KG1 (cell line): ENCODE data around the gene NEGR1.

ENCODE experiments used
- DNase-seq: peaks from one replicate; lab custom pipeline; 2025; lab: John Stamatoyannopoulos, UW

NEGR1 gene

DNA sequence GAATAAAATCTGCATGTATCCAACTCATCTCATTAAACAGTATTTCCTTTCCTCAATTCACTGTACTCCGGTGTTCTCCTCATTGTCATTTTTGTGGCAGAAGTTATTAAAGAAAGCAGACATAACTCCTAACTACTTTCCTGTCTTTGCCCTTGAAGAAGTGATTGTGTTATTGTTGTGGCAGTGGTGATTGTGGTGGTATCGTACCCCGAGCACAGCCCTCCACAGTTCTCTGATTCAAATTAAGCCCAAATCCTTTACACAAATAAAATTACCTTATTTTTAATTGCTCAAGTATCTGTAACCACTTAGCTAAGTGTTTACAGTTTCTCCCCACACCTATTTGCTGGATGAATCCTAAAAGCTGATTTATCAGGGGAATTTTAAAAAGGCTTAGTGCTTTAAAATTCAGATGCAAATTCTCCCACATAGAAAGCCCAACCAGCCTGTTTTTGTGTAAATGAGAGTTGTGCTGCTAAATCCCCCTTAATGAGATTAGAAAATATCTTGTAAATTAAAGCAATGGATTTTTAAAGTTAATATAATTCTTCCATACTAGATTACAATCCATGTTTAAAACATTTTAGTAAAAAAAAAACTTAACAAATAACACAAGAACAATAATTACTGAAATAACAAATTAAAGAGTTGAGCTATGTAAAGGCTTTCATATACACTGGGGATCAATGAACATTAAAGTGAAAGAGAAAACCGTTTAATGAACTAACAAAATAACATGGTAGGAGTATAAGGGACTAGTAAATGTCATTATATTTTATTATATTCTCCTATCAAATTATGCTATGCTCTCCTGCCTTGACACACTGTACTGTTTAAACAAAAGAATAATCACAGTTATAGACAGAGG lies 259.0 kb downstream of the NEGR1 start:
- no peak for DNase-seq

DNA sequence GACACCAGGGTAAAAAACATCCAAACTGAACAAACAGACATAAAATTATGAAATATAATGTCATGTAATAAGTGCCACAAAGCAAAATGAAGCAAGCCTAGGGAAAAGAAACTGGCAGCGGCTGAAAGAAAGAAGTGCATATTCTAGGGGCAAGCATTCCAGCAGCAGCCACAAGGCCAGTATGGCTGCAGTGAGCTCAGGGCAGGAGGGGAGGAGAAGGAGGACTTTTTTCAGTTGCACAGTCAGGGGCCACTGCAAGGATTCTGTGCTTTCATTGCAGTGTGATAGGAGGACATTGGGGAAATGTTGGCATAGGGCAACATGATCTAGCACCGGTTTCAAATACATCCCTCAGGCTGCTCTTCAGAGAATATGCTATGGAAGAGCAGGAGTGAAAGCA lies 263.8 kb downstream of the NEGR1 start:
- no peak for DNase-seq

DNA sequence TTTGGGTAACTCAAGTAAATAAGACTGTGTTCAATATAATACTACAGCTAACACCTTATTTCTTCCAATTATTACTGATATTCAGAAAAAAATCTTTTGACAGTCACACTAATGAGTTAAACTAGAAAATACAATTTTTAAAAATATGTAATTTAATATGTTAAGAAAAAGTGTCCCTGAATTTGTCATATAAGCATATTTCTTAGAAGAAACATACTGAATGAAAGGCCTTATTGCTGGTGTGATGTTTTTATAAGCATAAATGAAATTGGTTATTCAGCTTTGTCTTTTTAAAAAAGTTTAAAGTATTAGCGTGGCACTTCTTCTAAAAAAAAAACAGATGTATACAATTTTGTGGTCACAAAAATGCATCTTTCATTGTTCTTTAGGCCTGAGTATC lies 267.3 kb downstream of the NEGR1 start:
- DNase-seq: no peak

DNA sequence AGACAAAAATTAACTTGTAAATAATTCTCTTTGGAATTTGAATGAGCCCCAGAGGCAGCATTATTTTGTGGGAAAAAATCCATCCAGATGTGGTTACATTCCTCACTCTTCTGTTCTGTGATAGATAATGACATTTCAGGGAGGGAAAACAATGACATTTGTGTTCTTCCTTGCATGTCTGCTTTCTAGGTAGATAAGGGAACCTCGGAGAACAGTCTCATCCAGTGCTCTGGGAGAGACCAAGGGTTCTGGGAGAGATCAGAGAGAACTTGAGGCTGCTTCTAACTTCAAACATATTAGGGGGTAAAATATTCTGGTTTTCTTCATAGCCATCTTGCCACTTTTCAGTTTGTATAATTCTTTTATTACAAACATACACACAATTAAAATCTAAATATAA lies 269.2 kb downstream of the NEGR1 start:
- DNase-seq: no peak

DNA sequence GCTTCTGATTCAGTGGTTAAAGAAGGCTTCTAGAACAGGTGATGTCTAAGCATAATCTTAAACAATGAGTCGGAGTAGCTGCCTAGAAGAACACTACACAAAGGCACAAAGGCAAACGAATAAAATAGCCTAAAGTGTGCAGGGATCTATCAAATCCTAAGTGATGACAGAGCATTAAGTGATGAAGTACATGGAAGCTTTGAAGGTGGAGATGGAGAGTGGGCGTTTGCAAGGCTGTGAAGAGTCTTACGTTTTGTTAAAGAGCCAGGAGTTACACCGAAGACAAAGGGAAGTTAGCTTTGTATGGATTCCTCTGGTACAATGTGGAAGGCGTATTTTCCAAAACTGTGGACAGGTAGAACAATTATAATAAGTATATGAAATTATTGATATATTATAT lies 270.6 kb downstream of the NEGR1 start:
- no peak for DNase-seq

DNA sequence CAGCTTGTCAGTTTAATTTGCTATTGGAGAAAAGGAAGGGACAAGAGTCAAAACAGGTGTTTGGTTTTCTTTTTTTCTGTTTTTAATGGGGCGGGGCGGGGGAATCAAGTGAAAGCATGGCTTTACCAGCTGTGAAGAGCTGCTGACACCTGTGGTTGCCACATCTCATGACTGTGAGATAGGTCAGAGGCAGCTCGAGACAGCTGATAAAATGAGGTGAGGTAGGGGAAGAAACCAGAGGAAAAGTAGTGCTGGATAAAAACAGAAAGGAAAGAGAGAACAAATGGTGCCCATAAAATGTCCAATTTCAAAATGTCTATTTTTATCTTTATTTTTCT lies 272.3 kb downstream of the NEGR1 start:
- no peak for DNase-seq

DNA sequence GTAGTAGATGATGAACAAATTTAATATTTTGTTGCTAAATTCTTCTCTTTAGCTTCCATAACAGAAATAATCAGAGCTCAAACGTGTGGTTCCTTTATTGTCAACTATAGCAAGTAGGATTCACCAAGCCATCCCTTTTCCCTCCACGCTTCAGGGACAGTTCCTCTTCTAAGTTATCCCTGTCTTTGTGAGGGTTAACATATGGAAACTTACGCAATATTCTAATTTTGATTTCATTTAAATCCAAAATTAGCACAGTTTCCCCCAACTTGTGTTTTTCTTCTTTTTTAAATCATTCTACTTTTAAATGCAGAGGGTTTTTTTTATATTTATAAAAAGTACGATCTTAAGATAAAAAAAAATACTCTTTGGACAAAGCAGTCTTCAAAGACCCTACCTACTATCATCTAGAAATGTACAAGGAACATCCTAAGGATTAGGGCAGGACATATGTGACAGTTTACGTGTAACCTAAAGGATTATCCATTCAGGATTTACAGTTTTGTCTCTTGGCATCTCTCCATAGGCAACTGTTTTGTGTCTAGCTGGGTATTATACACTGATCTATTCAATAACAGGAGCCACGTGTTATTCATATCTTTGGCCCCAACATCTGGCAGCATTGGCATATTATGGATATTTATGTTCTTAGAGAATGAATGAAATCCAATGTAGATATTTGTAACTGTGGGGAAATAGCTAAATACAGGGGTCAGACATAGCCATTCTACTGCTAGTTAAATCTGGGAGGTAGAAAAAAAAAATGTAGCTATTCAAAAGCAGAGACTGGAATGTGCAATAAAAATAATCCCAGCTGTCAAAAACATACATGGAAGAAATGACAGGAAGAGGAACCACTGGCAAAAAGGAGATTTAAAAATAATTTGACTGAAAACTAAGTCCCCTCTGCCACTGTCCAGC lies 272.9 kb downstream of the NEGR1 start:
- DNase-seq: no peak

DNA sequence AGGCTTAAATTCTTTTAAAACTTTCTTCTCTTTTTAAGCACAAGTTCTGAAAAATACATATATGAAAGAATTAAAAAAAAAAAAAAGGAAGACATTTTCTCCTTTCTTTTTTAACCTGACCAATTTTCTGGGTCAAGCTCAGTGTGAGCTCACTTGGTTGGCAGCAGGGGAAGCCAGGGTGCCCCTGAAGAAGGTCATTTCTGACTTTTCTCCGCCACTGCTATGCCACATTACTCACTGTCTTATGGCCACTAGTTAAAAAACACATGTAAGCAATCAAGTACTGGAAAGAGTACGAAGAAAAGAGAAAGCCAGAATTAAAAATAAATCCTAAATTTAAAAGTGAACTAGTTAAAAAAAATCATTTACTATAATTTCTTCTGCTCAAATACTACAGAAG lies 275.0 kb downstream of the NEGR1 start:
- no peak for DNase-seq

DNA sequence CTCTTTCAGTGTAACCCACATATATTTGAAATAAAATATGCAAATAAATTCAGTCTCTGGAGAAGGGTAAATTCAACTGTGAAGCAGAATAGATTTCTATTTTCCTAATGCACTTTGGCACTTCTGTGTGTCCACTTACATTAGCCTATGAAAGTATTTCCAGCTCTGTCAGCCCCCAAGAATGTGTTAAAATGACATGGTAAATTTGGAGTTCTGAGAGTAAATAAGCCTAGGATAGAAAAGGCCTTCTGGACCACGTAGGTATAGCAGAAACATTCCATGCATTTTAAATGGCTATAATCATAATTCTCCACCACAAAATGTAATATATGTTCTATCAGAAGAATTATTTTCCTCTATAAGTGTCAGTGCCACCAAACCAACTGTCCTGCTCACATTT lies 276.2 kb downstream of the NEGR1 start:
- DNase-seq: no peak

DNA sequence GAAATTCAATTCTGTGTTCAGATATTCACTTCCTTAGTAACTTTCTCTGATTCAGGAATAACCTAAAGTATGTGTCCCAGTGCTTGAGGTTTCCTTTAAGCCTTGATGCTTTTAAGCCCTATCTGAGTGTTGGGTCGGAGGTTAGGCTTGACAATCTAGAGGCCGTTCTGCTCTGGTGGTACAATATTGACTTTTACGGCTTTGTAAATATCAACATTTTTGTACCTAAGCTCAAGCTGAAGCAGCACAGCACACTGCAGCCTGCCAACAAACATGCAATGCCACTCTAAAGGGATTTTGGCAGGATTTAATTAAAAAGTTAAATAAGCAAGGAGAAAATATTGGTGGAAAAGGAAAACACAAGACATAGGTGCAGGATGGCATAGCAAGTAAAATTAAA lies 279.2 kb downstream of the NEGR1 start:
- no peak for DNase-seq

DNA sequence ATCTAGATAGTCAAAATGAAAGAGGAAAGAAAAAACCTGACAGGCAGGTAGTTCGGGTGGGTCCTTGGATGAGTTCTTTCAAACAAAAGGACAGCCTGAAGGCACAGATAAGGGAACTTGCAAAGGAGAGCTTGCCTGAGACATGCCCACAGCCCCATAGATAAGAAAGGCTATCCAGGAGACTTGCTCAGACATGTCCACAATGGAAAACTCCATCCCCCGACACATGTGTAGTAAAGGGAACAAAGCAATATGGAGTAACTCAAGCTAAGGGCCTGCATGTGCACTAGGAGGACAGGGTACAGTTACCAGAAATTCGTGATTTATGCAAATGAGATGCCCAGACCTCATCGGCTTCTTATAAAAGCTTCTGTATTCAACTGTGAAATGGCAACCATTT lies 281.5 kb downstream of the NEGR1 start:
- no peak for DNase-seq

DNA sequence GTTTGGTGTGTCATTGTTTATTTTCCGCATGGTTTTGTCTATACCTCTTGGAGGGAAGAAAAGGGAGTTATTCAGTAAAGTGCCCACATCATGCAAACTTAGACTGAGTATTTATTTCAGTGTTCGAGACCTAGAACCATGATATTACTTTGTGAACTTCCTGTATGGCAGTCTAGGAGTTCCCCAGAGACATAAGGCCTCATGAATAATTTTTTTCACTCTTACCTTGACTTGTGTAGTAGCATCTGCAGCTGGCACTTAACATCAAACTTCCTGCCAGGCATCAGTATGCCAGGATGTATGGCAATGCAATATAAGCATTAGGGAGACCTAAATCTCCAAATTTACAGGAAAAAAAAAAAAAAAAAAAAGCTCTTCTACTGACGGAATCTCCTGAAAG lies 287.7 kb downstream of the NEGR1 start:
- DNase-seq: no peak

DNA sequence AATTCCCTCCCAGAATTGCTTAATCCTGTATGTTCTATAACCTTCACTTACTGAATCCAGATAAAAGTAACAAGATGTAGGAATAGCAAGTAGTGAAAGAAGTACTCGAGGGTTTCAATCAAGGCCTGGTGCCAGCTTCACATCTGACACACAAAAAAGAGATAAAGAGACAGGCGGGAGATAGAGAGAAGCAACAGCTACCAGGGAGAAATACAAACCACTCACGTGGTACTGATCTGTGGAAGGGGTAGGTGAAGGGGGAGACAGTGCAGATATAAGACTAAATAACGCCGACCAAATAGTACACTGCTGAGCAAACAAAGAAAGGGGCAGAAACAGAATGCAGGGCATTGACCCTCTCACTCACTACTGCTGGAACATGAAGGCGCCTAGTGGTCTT lies 295.2 kb downstream of the NEGR1 start:
- no peak for DNase-seq

DNA sequence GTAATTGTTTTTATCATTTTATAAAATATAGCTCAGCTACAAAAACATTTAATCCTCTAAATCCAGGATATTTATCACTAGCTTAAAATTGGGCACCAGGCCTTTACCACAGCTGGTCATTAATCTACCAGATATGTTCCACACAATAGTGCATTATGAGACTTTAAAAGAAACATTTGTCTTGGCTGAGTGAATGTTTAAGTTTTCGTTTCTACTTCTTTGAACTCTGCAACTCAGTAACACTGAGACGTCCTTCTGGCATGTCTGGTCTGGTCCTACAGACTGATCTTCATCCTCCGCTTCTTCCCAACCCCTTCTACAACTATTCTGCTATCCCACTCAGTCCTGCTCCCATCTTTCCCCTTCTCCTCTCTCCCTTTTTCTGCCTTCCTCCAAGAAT lies 296.2 kb downstream of the NEGR1 start:
- no peak for DNase-seq

DNA sequence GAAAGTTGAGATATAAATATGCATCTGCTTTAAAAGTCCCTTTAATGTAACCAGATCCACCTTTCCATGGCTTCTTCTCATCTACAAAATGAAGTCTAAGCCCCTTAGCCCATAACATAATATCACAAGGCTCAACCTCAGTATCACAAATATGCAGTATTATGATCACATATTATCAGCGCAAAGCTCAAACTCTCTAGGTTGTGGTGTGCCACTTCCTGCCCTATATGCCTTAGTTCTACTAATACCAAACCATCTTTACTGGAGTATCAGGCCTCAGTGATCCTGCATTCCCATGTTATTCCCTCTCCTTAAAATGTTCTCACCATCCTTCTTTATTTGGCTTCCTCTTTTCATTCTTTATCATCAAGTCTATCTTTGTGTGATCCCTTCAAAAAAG lies 301.8 kb downstream of the NEGR1 start:
- DNase-seq: no peak

DNA sequence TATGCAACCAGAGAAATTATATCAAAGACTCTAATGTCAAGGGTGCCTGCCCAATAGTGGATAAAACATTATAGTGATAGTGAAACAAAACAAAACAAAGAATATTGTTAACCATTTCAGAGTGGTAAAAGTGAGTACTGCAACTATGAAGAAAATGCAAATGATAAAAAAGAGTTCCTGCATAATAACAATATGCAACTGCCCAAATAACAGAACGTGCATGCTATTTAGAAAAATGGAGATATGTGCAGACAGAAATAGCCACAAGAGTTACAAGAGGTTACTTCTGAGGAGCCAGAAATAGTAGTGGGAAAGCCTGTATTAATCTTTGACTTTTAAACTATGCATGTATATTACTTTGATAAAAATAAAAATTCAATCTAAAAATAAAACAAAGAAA lies 302.5 kb downstream of the NEGR1 start:
- DNase-seq: no peak

DNA sequence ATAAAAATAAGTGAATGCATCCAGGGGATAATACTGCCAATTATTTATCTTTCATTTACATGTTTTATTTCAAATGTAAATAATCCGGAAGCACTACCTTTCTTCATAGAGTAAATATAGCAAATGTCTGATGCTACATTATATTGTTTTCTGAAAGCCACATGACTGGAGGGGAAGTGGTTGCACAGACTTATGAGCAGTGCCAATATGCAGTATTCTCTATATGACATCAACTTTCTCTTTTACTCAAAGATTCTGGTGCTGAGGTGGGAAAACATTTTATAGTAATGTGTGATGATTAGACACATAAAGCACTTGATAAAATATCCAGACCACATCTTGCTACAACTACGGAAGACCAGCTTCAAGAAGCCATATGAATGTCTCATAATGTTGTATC lies 314.7 kb downstream of the NEGR1 start:
- no peak for DNase-seq

DNA sequence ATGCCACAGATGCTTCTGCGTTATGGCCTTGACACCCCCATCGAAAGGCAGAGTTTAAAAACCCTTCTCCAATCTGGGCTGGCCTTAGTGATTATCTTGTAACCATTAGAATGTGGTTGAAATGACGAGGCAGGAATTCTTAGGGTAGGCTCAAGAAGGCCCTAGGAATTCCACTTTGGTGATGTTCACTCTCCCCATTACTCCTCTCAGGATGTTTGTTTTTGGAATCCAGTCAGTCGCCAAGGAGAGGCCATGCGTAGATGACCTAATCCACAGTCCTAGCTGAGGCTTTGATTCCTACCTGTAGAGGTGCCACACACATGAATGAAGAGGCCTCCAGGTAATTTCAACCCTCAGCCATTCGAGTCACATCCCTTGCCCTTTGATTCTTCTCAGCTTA lies 318.2 kb downstream of the NEGR1 start:
- no peak for DNase-seq

DNA sequence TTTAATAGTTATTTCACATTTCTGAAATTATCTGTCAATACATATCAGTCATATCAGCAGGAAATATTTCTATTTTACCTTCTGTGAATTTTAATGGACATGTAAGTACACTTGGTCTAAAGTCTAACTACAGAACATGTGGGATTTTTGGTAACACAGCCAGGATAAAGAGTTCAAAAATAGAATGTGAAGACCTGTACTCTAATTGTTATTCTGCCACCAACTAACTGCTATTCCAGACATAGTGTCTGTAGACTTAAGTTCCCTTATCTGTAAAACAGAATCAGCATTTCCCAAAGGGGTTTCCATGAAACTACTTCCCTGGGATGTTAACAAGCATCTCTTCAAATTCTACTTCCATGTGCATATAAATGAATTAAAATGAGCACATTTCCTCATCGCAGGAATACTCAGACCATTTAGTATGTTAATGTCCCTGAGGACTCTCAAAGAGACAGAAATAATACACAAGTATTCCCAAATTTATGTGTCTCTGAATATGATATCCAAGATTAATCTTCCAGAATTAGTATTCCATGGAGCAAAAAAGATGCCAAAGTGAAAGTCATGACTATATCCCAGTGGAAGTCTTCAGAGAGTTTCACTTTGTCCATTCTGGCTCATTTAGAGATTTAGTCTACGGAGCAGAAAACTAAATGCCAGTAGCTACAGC lies 325.6 kb downstream of the NEGR1 start:
- no peak for DNase-seq

DNA sequence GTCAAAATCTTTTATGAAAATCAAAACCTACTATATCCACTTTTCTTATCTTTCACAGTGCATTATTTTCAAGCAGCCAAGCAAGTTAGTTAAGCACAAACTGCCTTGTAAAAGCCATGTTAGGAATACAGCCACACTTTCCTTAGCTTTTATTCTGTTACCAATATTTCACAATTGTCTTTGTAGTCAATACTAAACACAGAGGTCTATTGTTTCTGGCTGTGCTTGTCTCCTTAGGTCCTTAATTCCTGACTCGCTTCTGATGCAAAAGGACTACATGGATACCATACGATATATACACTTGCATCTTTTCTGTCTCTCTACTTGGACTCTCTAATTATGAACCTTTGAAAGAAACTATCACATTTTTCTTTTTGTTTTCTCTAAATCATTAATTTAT lies 331.8 kb downstream of the NEGR1 start:
- no peak for DNase-seq

DNA sequence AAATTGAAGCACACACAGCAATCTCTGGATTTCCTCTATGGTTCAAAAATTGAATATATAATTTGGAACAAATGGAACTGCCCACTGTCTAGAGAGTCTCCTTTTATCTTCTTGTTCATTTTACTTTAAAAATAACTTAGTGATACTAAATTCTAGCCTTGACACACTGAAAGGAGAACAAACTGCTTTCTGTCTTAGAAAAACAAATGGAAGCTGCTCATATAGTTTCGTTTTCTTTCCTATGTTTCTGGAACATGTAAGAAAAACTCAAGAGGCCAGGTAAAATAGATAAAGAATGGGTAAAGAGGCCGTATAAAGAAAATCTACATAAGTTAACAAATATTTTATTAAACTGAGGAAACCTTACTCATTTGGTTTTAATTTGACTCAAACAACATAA lies 332.7 kb downstream of the NEGR1 start:
- no peak for DNase-seq

DNA sequence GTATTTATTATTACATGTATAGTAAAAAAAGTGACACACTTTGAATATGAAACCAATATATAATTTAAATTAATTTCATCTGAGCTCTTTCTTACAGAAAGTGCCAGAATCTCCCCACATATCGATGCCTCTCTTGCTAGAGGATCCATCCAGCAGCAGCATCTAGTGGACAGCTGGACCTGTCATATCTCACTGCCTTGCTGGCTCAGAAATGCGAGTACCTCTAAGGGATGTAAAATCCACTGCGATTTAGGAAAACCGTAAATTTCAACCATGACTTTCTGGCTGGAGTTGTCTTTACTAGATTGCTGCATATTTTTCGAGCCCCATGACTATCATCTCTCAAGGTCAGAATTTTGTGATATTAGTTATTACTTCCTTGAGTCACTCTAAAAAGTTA lies 333.8 kb downstream of the NEGR1 start:
- DNase-seq: no peak

DNA sequence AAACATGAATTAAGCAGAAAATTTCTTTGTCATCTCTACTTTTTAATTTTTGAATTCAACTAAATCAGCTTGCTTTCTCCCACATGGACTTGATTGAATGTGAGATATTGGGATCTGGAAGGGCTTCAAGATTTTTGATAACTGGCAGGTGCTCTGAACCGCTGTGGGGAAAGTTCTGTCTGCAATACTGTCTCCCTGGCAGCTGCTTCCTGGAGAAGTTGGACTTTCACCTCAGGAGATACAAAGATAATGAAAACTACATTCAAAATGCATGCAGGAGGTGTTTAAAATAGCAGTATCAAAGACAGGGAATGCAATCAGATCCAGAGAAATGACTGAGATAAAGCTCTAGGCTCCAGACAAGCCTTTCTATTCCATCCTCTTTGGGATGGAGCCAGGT lies 338.3 kb downstream of the NEGR1 start:
- no peak for DNase-seq
